HEK293T (cell line): ENCODE data around the gene SMYD4.

Source experiments
- CTCF ChIA-PET: fragments of 350-600 bp; formaldehyde crosslinking; extraction: SDS; loops from one replicate; lab custom pipeline; 2021; ENCODE audit warnings: antibody characterized with exemption, inconsistent platforms; lab: Yijun Ruan, JAX
- POLR2A ChIA-PET: fragments of 350-600 bp; formaldehyde crosslinking; extraction: SDS; loops from one replicate; lab custom pipeline; 2020; ENCODE audit warnings: antibody characterized with exemption, inconsistent platforms; lab: Yijun Ruan, JAX
- DNase-seq: peaks from one replicate; pipeline ENCODE4 v3.0.0; 2012; ENCODE audit warnings: mixed read lengths; ENCODE audit errors: extremely low spot score
- ARNT ChIP-seq: fragments of 450-650 bp; IDR thresholded peaks from 2 replicates; pipeline ENCODE4 v1.6.1; 2017; ENCODE audit warnings: mild to moderate bottlenecking
- BHLHE40 ChIP-seq: fragments of 450-650 bp; IDR thresholded peaks from 2 replicates; pipeline ENCODE4 v1.6.1; 2016; ENCODE audit warnings: mild to moderate bottlenecking, moderate library complexity, borderline replicate concordance
- CTBP1 ChIP-seq: fragments of 450-650 bp; IDR thresholded peaks from 2 replicates; pipeline ENCODE4 v1.6.1; 2016; ENCODE audit warnings: borderline replicate concordance
- ELF4 ChIP-seq: fragments of 450-650 bp; IDR thresholded peaks from 2 replicates; pipeline ENCODE4 v1.6.1; 2017; ENCODE audit warnings: antibody characterized with exemption
- FOXA1 ChIP-seq: fragments of 450-650 bp; IDR thresholded peaks from 2 replicates; pipeline ENCODE4 v1.6.1; 2016; ENCODE audit warnings: mild to moderate bottlenecking
- FOXK2 ChIP-seq: fragments of 450-650 bp; IDR thresholded peaks from 2 replicates; pipeline ENCODE4 v1.6.1; 2016; ENCODE audit warnings: mild to moderate bottlenecking
- FOXM1 ChIP-seq: fragments of 450-650 bp; IDR thresholded peaks from 2 replicates; pipeline ENCODE4 v1.6.1; 2017; ENCODE audit warnings: mild to moderate bottlenecking, borderline replicate concordance
- HDGF ChIP-seq: fragments of 450-650 bp; IDR thresholded peaks from 2 replicates; pipeline ENCODE4 v1.6.1; 2017; ENCODE audit warnings: antibody characterized with exemption, borderline replicate concordance
- L3MBTL2 ChIP-seq: fragments of 450-650 bp; conservative IDR thresholded peaks from 2 replicates; pipeline ENCODE4 v1.6.1; 2016; ENCODE audit warnings: mild to moderate bottlenecking
- LEF1 ChIP-seq: fragments of 450-650 bp; IDR thresholded peaks from 2 replicates; pipeline ENCODE4 v1.6.1; 2017; ENCODE audit warnings: mild to moderate bottlenecking, borderline replicate concordance
- NFRKB ChIP-seq: fragments of 450-650 bp; IDR thresholded peaks from 2 replicates; pipeline ENCODE4 v1.6.1; 2016; ENCODE audit warnings: mild to moderate bottlenecking, moderate library complexity
- PKNOX1 ChIP-seq: fragments of 450-650 bp; IDR thresholded peaks from 2 replicates; pipeline ENCODE4 v1.6.1; 2016
- SP1 ChIP-seq: fragments of 450-650 bp; IDR thresholded peaks from 2 replicates; pipeline ENCODE4 v1.6.1; 2017
- SUZ12 ChIP-seq: fragments of 450-650 bp; IDR thresholded peaks from 2 replicates; pipeline ENCODE4 v1.6.1; 2016; ENCODE audit warnings: mild to moderate bottlenecking
- TARDBP ChIP-seq: fragments of 450-650 bp; IDR thresholded peaks from 2 replicates; pipeline ENCODE4 v1.6.1; 2016
- ZNF384 ChIP-seq: fragments of 450-650 bp; IDR thresholded peaks from 2 replicates; pipeline ENCODE4 v1.6.1; 2016

Gene SMYD4

DNA sequence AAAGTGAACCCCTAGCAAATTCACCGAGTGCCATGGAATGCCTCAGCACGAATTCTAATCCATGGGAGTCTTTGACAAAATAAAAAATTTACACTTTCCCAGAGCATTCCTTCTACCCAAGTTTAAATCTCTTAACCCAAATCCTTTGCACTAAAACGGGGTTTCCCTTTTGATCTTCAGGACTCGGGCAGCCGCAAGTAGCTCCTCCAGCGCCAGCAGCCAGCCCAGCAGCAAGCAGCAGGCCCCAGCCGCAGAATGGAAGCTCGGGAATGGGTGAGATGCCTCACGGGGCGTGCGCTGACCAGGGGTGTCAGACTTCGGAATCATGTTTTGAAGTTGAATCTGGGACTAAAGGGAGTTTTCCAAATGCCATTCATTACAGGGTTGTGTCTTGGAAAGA lies 42.6 kb upstream of the SMYD4 start:
- ChIA-PET CTCF (no interaction called here), POLR2A (no interaction called here)
- DNase-seq: no peak
- TF ChIP-seq FOXK2: no peak
- no peak for TF ChIP-seq ELF4
- no peak for TF ChIP-seq CTBP1
- TF ChIP-seq FOXM1: no peak
- TF ChIP-seq L3MBTL2: no peak
- TF ChIP-seq HDGF: no peak
- TF ChIP-seq NFRKB: no peak
- no peak for TF ChIP-seq LEF1
- TF ChIP-seq PKNOX1: no peak
- TF ChIP-seq TARDBP: no peak

- ChIA-PET CTCF (no interaction called here), POLR2A (no interaction called here)
- DNase-seq: no peak
- TF ChIP-seq ARNT (no peak), TARDBP (no peak), FOXM1 (no peak), HDGF (no peak), FOXA1 (no peak), NFRKB (no peak), ELF4 (no peak)
Observed at GRCh38 chr17:1871756-1872155, 42.1 kb upstream of the SMYD4 start.

DNA sequence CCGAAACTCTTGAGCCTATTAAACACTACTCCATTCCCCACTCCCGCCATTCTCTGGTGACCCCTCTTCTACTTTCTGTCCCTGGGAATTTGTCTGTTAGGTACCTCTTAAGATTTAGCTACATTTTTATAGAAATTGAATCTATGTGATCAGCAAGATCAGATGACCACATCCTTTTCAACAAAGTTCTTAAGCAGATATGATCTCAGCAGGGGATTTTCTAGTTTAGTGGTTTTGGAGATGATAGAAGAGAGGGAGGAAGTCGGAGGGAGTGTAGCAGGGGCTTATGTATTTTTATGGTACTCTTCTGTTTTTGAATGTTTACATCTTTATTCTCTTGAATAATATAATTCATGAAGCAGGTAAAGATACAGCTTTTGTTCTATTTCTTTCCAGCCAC lies 40.9 kb upstream of the SMYD4 start:
- ChIA-PET CTCF (no interaction called here), POLR2A (interaction anchor here (1.3 kb wide), 1 partner anchor 41 kb away, joined by 4 read pairs; the partner anchor contains the start of genes RPA1 and SMYD4)
- no peak for DNase-seq
- TF ChIP-seq LEF1 (no peak), BHLHE40 (no peak), L3MBTL2 (no peak), FOXM1 (no peak), ZNF384 (no peak), TARDBP (no peak), FOXK2 (no peak), NFRKB (no peak), SP1 (no peak), PKNOX1 (no peak), HDGF (no peak), ELF4 (no peak), SUZ12 (no peak), FOXA1 (no peak)

DNA sequence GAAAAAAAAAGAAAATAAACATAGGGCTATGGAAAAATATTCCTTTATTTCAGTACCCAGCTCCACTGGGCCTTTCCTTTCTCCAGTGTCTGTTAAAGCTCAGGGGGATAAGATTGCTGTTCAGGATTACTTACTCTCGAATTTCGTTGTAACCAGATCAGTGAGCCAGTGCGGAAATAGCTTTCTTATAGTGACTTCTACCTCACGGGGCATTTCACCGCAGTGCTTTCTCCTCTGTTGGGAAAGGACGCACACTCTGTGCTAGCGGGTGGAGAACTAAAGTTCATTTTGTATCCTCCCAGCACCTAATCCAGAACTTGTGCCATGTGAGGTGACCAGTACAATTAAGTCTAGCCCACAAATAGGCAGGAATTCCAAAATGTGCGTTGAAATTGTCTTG lies 38.4 kb upstream of the SMYD4 start:
- CTCF ChIA-PET: no interaction called here
- POLR2A ChIA-PET: no interaction called here
- TF ChIP-seq FOXA1 (no peak), LEF1 (no peak), HDGF (no peak), ARNT (no peak), FOXK2 (no peak), L3MBTL2 (no peak), TARDBP (no peak), BHLHE40 (no peak), PKNOX1 (no peak), NFRKB (no peak), SP1 (no peak), FOXM1 (no peak), ZNF384 (no peak), SUZ12 (no peak), CTBP1 (no peak), ELF4 (no peak)
- no peak for DNase-seq

GRCh38 chr17:1867307-1867706 lies 37.6 kb upstream of the SMYD4 start:
- POLR2A ChIA-PET: no interaction called here
- TF ChIP-seq FOXM1 (no peak), ELF4 (no peak), HDGF (no peak), TARDBP (no peak), L3MBTL2 (no peak), ZNF384 (no peak), SP1 (no peak), SUZ12 (no peak), PKNOX1 (no peak)
- CTCF ChIA-PET: no interaction called here
- DNase-seq: no peak
